ENCODE data around the gene PLA2G3.

GRCh38 chr22:31130873-31131272 lies 9.4 kb downstream of the PLA2G3 start:
- no peak for TF ChIP-seq RAD21 (IDR thresholded peaks at IDR 0.05; ENCODE audit: low read depth)
- TF ChIP-seq POLR2A (IDR thresholded peaks at IDR 0.05; ENCODE audit: borderline replicate concordance, extremely low read depth, insufficient read depth, insufficient read length): no peak
- TF ChIP-seq CTCF (IDR thresholded peaks at IDR 0.05 in 2 of 3, conservative IDR thresholded peaks at IDR 0.05 in 1 of 3; ENCODE audit: borderline replicate concordance in 1 of 3, insufficient read depth in 1 of 3, low read depth in 2 of 3, low read length in 2 of 3): no peak
- no peak for TF ChIP-seq ATF3 (IDR thresholded peaks at IDR 0.05)
- no peak for TF ChIP-seq ZBTB33 (IDR thresholded peaks at IDR 0.05; ENCODE audit: extremely low read depth, insufficient replicate concordance, low read length)
- TF ChIP-seq ZFX (IDR thresholded peaks at IDR 0.05): no peak
- no peak for TF ChIP-seq POLR2AphosphoS5 (IDR thresholded peaks at IDR 0.05; ENCODE audit: low read depth, low read length)
- TF ChIP-seq MAX (IDR thresholded peaks at IDR 0.05): no peak
- no peak for TF ChIP-seq ZNF274 (IDR thresholded peaks at IDR 0.05; ENCODE audit: low read depth, low read length)
- TF ChIP-seq TCF7L2 (IDR thresholded peaks at IDR 0.05; ENCODE audit: borderline replicate concordance, extremely low read depth, insufficient read depth, insufficient read length): no peak
- no peak for TF ChIP-seq EZH2 (IDR thresholded peaks at IDR 0.05)
- TF ChIP-seq EZH2phosphoT487 (IDR thresholded peaks at IDR 0.05; ENCODE audit: borderline replicate concordance): no peak

All from HCT116 (cell line).